Measurements from ENCODE around the gene SH2D1A. TPM values are rescaled to one million over a fixed set of nuclear protein-coding genes. Genes with fewer than 3 reads are reported as not detected.

The SH2D1A gene
- total RNA-seq, 1 donor from 2014 or later = not detected

- Mint-ChIP-seq H3K36me3 (no peaks in the 10 kb centered on the region), H3K4me1 (ENCODE audit: unreplicated experiment) (peaks cover 5% of the 10 kb centered on the region), H3K9me3 (no peaks in the 10 kb centered on the region), H3K4me3 (no peak overlapping the region), H3K27me3 (peaks cover 7% of the 10 kb centered on the region), H3K27ac (no peak overlapping the region)
- TF ChIP-seq, protein P1, sequence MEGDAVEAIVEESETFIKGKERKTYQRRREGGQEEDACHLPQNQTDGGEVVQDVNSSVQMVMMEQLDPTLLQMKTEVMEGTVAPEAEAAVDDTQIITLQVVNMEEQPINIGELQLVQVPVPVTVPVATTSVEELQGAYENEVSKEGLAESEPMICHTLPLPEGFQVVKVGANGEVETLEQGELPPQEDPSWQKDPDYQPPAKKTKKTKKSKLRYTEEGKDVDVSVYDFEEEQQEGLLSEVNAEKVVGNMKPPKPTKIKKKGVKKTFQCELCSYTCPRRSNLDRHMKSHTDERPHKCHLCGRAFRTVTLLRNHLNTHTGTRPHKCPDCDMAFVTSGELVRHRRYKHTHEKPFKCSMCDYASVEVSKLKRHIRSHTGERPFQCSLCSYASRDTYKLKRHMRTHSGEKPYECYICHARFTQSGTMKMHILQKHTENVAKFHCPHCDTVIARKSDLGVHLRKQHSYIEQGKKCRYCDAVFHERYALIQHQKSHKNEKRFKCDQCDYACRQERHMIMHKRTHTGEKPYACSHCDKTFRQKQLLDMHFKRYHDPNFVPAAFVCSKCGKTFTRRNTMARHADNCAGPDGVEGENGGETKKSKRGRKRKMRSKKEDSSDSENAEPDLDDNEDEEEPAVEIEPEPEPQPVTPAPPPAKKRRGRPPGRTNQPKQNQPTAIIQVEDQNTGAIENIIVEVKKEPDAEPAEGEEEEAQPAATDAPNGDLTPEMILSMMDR (conservative IDR thresholded peaks at IDR 0.05) = no peak
- DNase-seq (ENCODE audit: extremely low spot score, unreplicated experiment) = no peak
Observed at GRCh38 chrX:124383354-124383753, 37.0 kb downstream of the SH2D1A start.

DNA sequence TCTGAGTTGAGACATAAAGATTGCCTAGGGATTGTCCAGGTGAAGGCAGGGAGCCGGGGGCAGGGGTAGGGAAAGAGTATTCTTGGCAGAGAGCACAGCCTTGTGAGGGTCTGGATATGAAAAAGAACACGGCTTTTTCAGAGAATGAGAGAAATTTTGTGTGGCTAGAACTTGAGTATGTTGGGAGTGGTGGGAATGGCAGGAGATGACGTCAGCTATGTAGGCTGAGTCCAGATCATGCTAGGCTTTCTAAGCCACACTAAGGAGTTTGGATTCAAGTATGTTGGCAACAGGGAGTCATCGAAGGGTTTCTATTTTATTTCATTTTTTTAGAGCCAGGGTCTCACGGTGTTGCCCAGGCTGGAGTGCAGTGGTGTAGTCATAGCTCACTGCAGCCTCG is 40.0 kb downstream of the SH2D1A start:
- H3K27me3 Mint-ChIP-seq = peaks cover 14% of the 10 kb centered on the region
- H3K27ac Mint-ChIP-seq = no peak overlapping the region
- no peaks in the 10 kb centered on the region for H3K36me3 Mint-ChIP-seq
- DNase-seq (ENCODE audit: extremely low spot score, unreplicated experiment) = no peak
- TF ChIP-seq, protein P1 (conservative IDR thresholded peaks at IDR 0.05) = no peak
- no peaks in the 10 kb centered on the region for H3K9me3 Mint-ChIP-seq
- no peak overlapping the region for H3K4me3 Mint-ChIP-seq
- H3K4me1 Mint-ChIP-seq (ENCODE audit: unreplicated experiment) = no peaks in the 10 kb centered on the region

GRCh38 chrX:124388562-124388961 is 42.2 kb downstream of the SH2D1A start:
- TF ChIP-seq, protein P1 (conservative IDR thresholded peaks at IDR 0.05) = peak; percentile 92
- no peak for DNase-seq (ENCODE audit: extremely low spot score, unreplicated experiment)
- Mint-ChIP-seq H3K36me3 (no peaks in the 10 kb centered on the region), H3K27ac (no peak overlapping the region), H3K4me1 (ENCODE audit: unreplicated experiment) (no peaks in the 10 kb centered on the region), H3K9me3 (no peaks in the 10 kb centered on the region), H3K4me3 (no peak overlapping the region), H3K27me3 (peaks cover 21% of the 10 kb centered on the region)

DNA sequence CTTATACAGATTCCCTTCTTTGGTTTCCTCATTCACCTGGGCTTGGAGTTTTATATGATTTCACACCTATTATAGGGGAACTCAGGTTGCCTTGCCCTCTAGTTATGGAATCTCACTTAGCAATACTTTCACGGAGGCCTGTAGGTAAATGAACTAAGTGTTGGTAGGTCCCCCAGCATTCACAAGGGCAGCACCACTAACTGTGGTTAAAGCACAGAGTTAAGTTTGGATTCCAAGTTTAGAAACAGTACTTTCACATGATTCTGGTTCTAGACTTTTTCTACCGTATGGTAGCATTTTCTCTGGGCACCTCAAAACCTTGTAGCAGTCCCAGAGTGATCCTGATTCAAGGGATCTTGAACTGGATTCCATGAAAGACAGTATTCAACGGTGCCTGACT is 46.4 kb downstream of the SH2D1A start:
- H3K36me3 Mint-ChIP-seq = no peaks in the 10 kb centered on the region
- H3K4me1 Mint-ChIP-seq (ENCODE audit: unreplicated experiment) = peaks cover 8% of the 10 kb centered on the region
- no peak overlapping the region for H3K27ac Mint-ChIP-seq
- no peak for DNase-seq (ENCODE audit: extremely low spot score, unreplicated experiment)
- no peaks in the 10 kb centered on the region for H3K9me3 Mint-ChIP-seq
- TF ChIP-seq, protein P1 (conservative IDR thresholded peaks at IDR 0.05) = no peak
- peaks cover 27% of the 10 kb centered on the region for H3K27me3 Mint-ChIP-seq
- no peak overlapping the region for H3K4me3 Mint-ChIP-seq

DNA sequence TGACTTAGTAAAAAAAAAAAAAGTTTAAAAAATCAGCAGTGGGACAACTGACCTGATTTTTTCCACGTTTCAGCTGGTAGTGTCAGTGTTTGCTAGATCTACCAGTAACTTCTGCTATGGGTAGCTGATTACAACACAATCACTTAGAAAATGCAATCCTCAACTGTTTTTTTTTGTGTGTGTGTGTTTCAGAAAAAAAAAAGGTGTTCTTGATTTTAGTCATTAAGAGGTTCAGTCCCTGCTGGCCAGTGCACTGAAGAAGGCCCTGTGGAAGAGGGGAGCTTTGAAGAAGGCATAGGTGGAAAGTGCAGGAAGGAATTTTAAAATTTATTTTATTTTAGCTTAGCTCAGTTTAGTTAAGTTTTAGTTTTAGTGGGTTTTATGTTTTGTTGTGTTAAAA is 46.9 kb downstream of the SH2D1A start:
- no peak overlapping the region for H3K27ac Mint-ChIP-seq
- no peaks in the 10 kb centered on the region for H3K36me3 Mint-ChIP-seq
- no peaks in the 10 kb centered on the region for H3K9me3 Mint-ChIP-seq
- DNase-seq (ENCODE audit: extremely low spot score, unreplicated experiment) = no peak
- TF ChIP-seq, protein P1 (conservative IDR thresholded peaks at IDR 0.05) = no peak
- no peak overlapping the region for H3K4me3 Mint-ChIP-seq
- peaks cover 25% of the 10 kb centered on the region for H3K27me3 Mint-ChIP-seq
- H3K4me1 Mint-ChIP-seq (ENCODE audit: unreplicated experiment) = peaks cover 8% of the 10 kb centered on the region

DNA sequence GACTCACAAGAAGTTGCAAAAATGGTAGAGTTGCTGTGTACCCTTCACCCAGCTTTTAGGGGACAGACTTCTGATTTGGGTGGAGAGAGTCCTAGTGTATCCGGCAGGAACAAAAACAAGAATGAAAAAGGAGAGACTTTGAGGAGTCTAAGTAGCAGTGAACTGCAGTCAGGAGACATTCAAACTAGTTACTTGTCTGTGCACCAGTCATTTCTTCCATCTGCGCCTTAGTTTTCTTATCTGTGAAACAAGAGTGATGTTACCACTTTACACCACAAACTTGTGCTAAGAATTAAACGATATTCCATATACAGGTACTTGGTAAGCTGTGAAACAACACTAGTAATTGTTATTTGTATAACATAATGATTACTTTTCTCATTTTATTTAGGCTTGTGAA is 47.3 kb downstream of the SH2D1A start:
- H3K4me1 Mint-ChIP-seq (ENCODE audit: unreplicated experiment) = peaks cover 8% of the 10 kb centered on the region
- TF ChIP-seq, protein P1 (conservative IDR thresholded peaks at IDR 0.05) = no peak
- no peak overlapping the region for H3K4me3 Mint-ChIP-seq
- DNase-seq (ENCODE audit: extremely low spot score, unreplicated experiment) = no peak
- H3K9me3 Mint-ChIP-seq = no peaks in the 10 kb centered on the region
- H3K27me3 Mint-ChIP-seq = peaks cover 21% of the 10 kb centered on the region
- no peak overlapping the region for H3K27ac Mint-ChIP-seq
- no peaks in the 10 kb centered on the region for H3K36me3 Mint-ChIP-seq

All from type B pancreatic cell (in vitro differentiated cells).